Natural killer cell (primary cell): ENCODE data around the gene SGCA. TPM values are rescaled to one million over a fixed set of nuclear protein-coding genes. Genes with fewer than 3 reads are reported as not detected.

ENCODE experiments used
- ATAC-seq, 3 donors: fragments of 150-1000 bp in 2 of 3; fragments of 200-7000 bp in 1 of 3; cut with Tn5 transposase; 1 replicate in 1 of 3; 2 replicates in 2 of 3; pipeline ENCODE4 v1.10.0; 2021; ENCODE audit warnings: mild to moderate bottlenecking in 2 of 3, moderate library complexity in 2 of 3
- DNase-seq, 2 donors: peaks; one replicate each; pipeline versions ENCODE4 v3.0.0 to v3.0.0-alpha.2; 2013 to 2021; ENCODE audit warnings: mixed read lengths in 1 of 2
- H3K27ac ChIP-seq: one replicate; pipeline ENCODE4 v1.5.1; 2013; ENCODE audit warnings: mild to moderate bottlenecking, low read length
- H3K27me3 ChIP-seq: one replicate; pipeline ENCODE4 v1.6.1; 2013; ENCODE audit warnings: low read length; ENCODE audit not compliant: control insufficient read depth, insufficient read depth
- H3K36me3 ChIP-seq: one replicate; pipeline ENCODE4 v1.6.1; 2013; ENCODE audit warnings: low read length; ENCODE audit not compliant: control insufficient read depth, insufficient read depth
- H3K4me1 ChIP-seq: one replicate; pipeline ENCODE4 v1.6.1; 2013; ENCODE audit warnings: low read length; ENCODE audit not compliant: control insufficient read depth, insufficient read depth
- H3K4me3 ChIP-seq: one replicate; pipeline ENCODE4 v1.5.1; 2013; ENCODE audit warnings: low read length
- H3K9me3 ChIP-seq: one replicate; pipeline ENCODE4 v1.6.1; 2013; ENCODE audit warnings: low read length; ENCODE audit not compliant: control insufficient read depth, insufficient read depth
- H3K27ac Mint-ChIP-seq, 2 donors: one replicate each; pipeline ENCODE4 v1.8.0; 2022; ENCODE audit warnings: mild to moderate bottlenecking in 2 of 2, mixed read lengths in 2 of 2, moderate library complexity in 1 of 2
- H3K27me3 Mint-ChIP-seq, 2 donors: one replicate each; pipeline ENCODE4 v1.8.0; 2022; ENCODE audit warnings: low read depth in 2 of 2, mixed read lengths in 2 of 2
- H3K36me3 Mint-ChIP-seq: one replicate; pipeline ENCODE4 v1.8.0; 2022; ENCODE audit warnings: mixed read lengths
- H3K4me1 Mint-ChIP-seq, 2 donors: one replicate each; pipeline ENCODE4 v1.8.0; 2022; ENCODE audit warnings: mixed read lengths in 2 of 2
- H3K4me3 Mint-ChIP-seq: one replicate; pipeline ENCODE4 v1.8.0; 2022; ENCODE audit warnings: mild to moderate bottlenecking, moderate library complexity, mixed read lengths
- H3K9me3 Mint-ChIP-seq, 2 donors: one replicate each; pipeline ENCODE4 v1.8.0; 2022; ENCODE audit warnings: mixed read lengths in 2 of 2
- CTCF ChIP-seq: fragments of 200-600 bp; IDR thresholded peaks from one replicate; pipeline ENCODE4 v1.8.0; 2022; ENCODE audit warnings: antibody characterized with exemption
- WGBS: methylation state at CpG from one replicate; pipeline ENCODE4 v1.1.7; 2013; ENCODE audit warnings: missing lambda C conversion rate; ENCODE audit not compliant: insufficient coverage; 5-methylcytosine and 5-hydroxymethylcytosine counted together
- intact Hi-C: fragments of 100-400 bp; cut with micrococcal nuclease; formaldehyde crosslinking; loops from one replicate; pipeline ENCODE4 v1.14.2; 2022
- total RNA-seq, 4 donors: library from RNA; stranded (reverse); fragments of 120-200 nt in 1 of 4; gene quantifications; one replicate each; pipeline versions ENCODE4 v1.2.3 to v1.2.4, GENCODE V29; 2013 to 2022

SGCA gene
- total RNA-seq, 3 donors from 2014 or later (not counting 1 experiment from before 2014, with no cell fraction given): not detected

- Mint-ChIP-seq H3K36me3 (no peaks in the 10 kb centered on the region), H3K4me3 (peak overlapping the region; percentile 97), H3K27me3 (no peaks in the 10 kb centered on the region), H3K4me1 (peaks cover 42 to 55% of the 10 kb centered on the region in 2 donors), H3K9me3 (no peaks in the 10 kb centered on the region), H3K27ac (peak overlapping the region; percentile 91 to 98)
- ATAC-seq (peak; percentile 15 to 33 (median 21)), DNase-seq (peak; percentile 58 to 82)
- no peaks in the 10 kb centered on the region for H3K9me3 ChIP-seq
- H3K36me3 ChIP-seq: peaks cover 8% of the 10 kb centered on the region
- H3K27me3 ChIP-seq: no peaks in the 10 kb centered on the region
- peak overlapping the region; percentile 85 for H3K4me3 ChIP-seq
- under 1% methylated on average over 123 of the region's 123 CpGs for WGBS
- no peak for TF ChIP-seq CTCF
- peaks cover 67% of the 10 kb centered on the region for H3K4me1 ChIP-seq
- intact Hi-C loops: loop anchor here (5.0 kb wide), 1 partner anchor 52 kb away; the partner anchor contains the start of gene PDK2
- H3K27ac ChIP-seq: peak overlapping the region; percentile 62
Observed at GRCh38 chr17:50149417-50150353, 16.1 kb upstream of the SGCA start.

GRCh38 chr17:50150354-50151040 is 15.3 kb upstream of the SGCA start, which contains the start of gene PPP1R9B:
Gene PPP1R9B (minus strand): TSS chr17:50150677. CDS start chr17:50150513, 164 bp downstream.
- Mint-ChIP-seq H3K36me3 (no peaks in the 10 kb centered on the region), H3K27me3 (no peaks in the 10 kb centered on the region), H3K9me3 (no peaks in the 10 kb centered on the region), H3K27ac (peak within 1 kb of the TSS; percentile 70 to 98), H3K4me3 (peak within 1 kb of the TSS; percentile 97), H3K4me1 (peaks cover 34 to 47% of the 10 kb centered on the region in 2 donors)
- WGBS: under 1% methylated on average over 69 of the region's 69 CpGs
- ATAC-seq (peak; percentile 7 to 20 (median 9)), DNase-seq (no peak)
- H3K36me3 ChIP-seq: peaks cover 2% of the 10 kb centered on the region
- TF ChIP-seq CTCF: no peak
- H3K9me3 ChIP-seq: no peaks in the 10 kb centered on the region
- H3K4me1 ChIP-seq: peaks cover 62% of the 10 kb centered on the region
- peak within 1 kb of the TSS; percentile 85 for H3K4me3 ChIP-seq
- H3K27me3 ChIP-seq: no peaks in the 10 kb centered on the region
- intact Hi-C loops: loop anchor here (5.0 kb wide), 1 partner anchor 53 kb away; the partner anchor contains the start of gene PDK2
- peak within 1 kb of the TSS; percentile 70 for H3K27ac ChIP-seq

- Mint-ChIP-seq H3K9me3 (no peaks in the 10 kb centered on the region), H3K4me1 (peaks cover 28 to 40% of the 10 kb centered on the region in 2 donors), H3K36me3 (no peaks in the 10 kb centered on the region), H3K4me3 (peak overlapping the region; percentile 85), H3K27ac (peak overlapping the region; percentile 70 to 86), H3K27me3 (no peaks in the 10 kb centered on the region)
- Histone ChIP-seq H3K4me3 (peak overlapping the region; percentile 73), H3K27me3 (no peaks in the 10 kb centered on the region), H3K9me3 (no peaks in the 10 kb centered on the region), H3K4me1 (peaks cover 54% of the 10 kb centered on the region), H3K27ac (peak overlapping the region; percentile 70), H3K36me3 (no peaks in the 10 kb centered on the region)
- ATAC-seq (peak; percentile 73 to 90 (median 83)), DNase-seq (peak; percentile 79 to 91)
- intact Hi-C loops: loop anchor here (5.0 kb wide), 1 partner anchor 54 kb away; the partner anchor contains the start of gene PDK2
- WGBS: under 1% methylated on average over 38 of the region's 40 CpGs
- peak; percentile 40 for TF ChIP-seq CTCF
Observed at GRCh38 chr17:50151041-50151936, 14.5 kb upstream of the SGCA start.
